ENCODE measurements around the gene TXLNA. TPM values are rescaled to one million over a fixed set of nuclear protein-coding genes. Genes with fewer than 3 reads are reported as not detected.
A peak's percentile ranks its signal among the peaks of the same experiment; 100 is the strongest.

The TXLNA gene
- total and polyA plus RNA-seq, 9 donors = 30.5 to 46.2 (median 34.1) TPM

- H3K4me1 ChIP-seq (ENCODE audit: control insufficient read depth, insufficient read depth, low read length) = peaks cover 42% of the 10 kb centered on the region
- WGBS (ENCODE audit: insufficient coverage) = 100% methylated on average over 1 of the region's 1 CpG
- DNase-seq = no peak
Observed at GRCh38 chr1:32197074-32197473, 17.6 kb downstream of the TXLNA start.

GRCh38 chr1:32197837-32198236 is 18.4 kb downstream of the TXLNA start:
- no peak overlapping the region for H3K4me3 ChIP-seq (ENCODE audit: low read length)
- H3K27me3 ChIP-seq (ENCODE audit: control insufficient read depth, insufficient read depth, low read length) = no peaks in the 10 kb centered on the region
- no peak for DNase-seq
- 71% methylated on average over 3 of the region's 6 CpGs for WGBS (ENCODE audit: insufficient coverage)
- peak overlapping the region; percentile 9 for H3K27ac ChIP-seq (ENCODE audit: low read length)
- H3K9me3 ChIP-seq (replicated peaks; ENCODE audit: control insufficient read depth, low read depth, low read length) = no peaks in the 10 kb centered on the region
- peaks cover 44% of the 10 kb centered on the region for H3K4me1 ChIP-seq (ENCODE audit: control insufficient read depth, insufficient read depth, low read length)
- H3K36me3 ChIP-seq (ENCODE audit: control insufficient read depth, insufficient read depth, low read length) = peaks cover 59% of the 10 kb centered on the region

More at GRCh38 chr1:32197074-32197473, 17.6 kb downstream of the TXLNA start:
- Histone ChIP-seq H3K9me3 (replicated peaks; ENCODE audit: control insufficient read depth, low read depth, low read length) (no peaks in the 10 kb centered on the region), H3K36me3 (ENCODE audit: control insufficient read depth, insufficient read depth, low read length) (peaks cover 66% of the 10 kb centered on the region), H3K27me3 (ENCODE audit: control insufficient read depth, insufficient read depth, low read length) (no peaks in the 10 kb centered on the region), H3K27ac (ENCODE audit: low read length) (no peak overlapping the region), H3K4me3 (ENCODE audit: low read length) (no peak overlapping the region)

- 63% methylated on average over 2 of the region's 3 CpGs for WGBS (ENCODE audit: insufficient coverage)
- Histone ChIP-seq H3K36me3 (ENCODE audit: control insufficient read depth, insufficient read depth, low read length) (peaks cover 53% of the 10 kb centered on the region), H3K4me1 (ENCODE audit: control insufficient read depth, insufficient read depth, low read length) (peaks cover 44% of the 10 kb centered on the region)
Observed at GRCh38 chr1:32198237-32199042, 19.0 kb downstream of the TXLNA start.

GRCh38 chr1:32199043-32199716 is 19.7 kb downstream of the TXLNA start:
- DNase-seq = no peak
- Histone ChIP-seq H3K4me3 (ENCODE audit: low read length) (no peak overlapping the region), H3K9me3 (replicated peaks; ENCODE audit: control insufficient read depth, low read depth, low read length) (no peaks in the 10 kb centered on the region), H3K4me1 (ENCODE audit: control insufficient read depth, insufficient read depth, low read length) (peaks cover 44% of the 10 kb centered on the region), H3K27ac (ENCODE audit: low read length) (peak overlapping the region; percentile 97), H3K27me3 (ENCODE audit: control insufficient read depth, insufficient read depth, low read length) (no peaks in the 10 kb centered on the region), H3K36me3 (ENCODE audit: control insufficient read depth, insufficient read depth, low read length) (peaks cover 50% of the 10 kb centered on the region)
- 57% methylated on average over 1 of the region's 4 CpGs for WGBS (ENCODE audit: insufficient coverage)

More at GRCh38 chr1:32198237-32199042, 19.0 kb downstream of the TXLNA start:
- Histone ChIP-seq H3K27me3 (ENCODE audit: control insufficient read depth, insufficient read depth, low read length) (no peaks in the 10 kb centered on the region), H3K9me3 (replicated peaks; ENCODE audit: control insufficient read depth, low read depth, low read length) (no peaks in the 10 kb centered on the region), H3K4me3 (ENCODE audit: low read length) (no peak overlapping the region), H3K27ac (ENCODE audit: low read length) (peak overlapping the region; percentile 97)
- no peak for DNase-seq

- DNase-seq = peak; percentile 82
- WGBS (ENCODE audit: insufficient coverage) = 41% methylated on average over 3 of the region's 6 CpGs
- H3K27me3 ChIP-seq (ENCODE audit: control insufficient read depth, insufficient read depth, low read length) = no peaks in the 10 kb centered on the region
- no peaks in the 10 kb centered on the region for H3K9me3 ChIP-seq (replicated peaks; ENCODE audit: control insufficient read depth, low read depth, low read length)
- peak overlapping the region; percentile 97 for H3K27ac ChIP-seq (ENCODE audit: low read length)
- peaks cover 49% of the 10 kb centered on the region for H3K36me3 ChIP-seq (ENCODE audit: control insufficient read depth, insufficient read depth, low read length)
- H3K4me3 ChIP-seq (ENCODE audit: low read length) = peak overlapping the region; percentile 68
- peaks cover 44% of the 10 kb centered on the region for H3K4me1 ChIP-seq (ENCODE audit: control insufficient read depth, insufficient read depth, low read length)
Observed at GRCh38 chr1:32199717-32200072, 20.2 kb downstream of the TXLNA start.

- Histone ChIP-seq H3K4me1 (ENCODE audit: control insufficient read depth, insufficient read depth, low read length) (peaks cover 51% of the 10 kb centered on the region), H3K9me3 (replicated peaks; ENCODE audit: control insufficient read depth, low read depth, low read length) (no peaks in the 10 kb centered on the region), H3K27me3 (ENCODE audit: control insufficient read depth, insufficient read depth, low read length) (no peaks in the 10 kb centered on the region), H3K4me3 (ENCODE audit: low read length) (peak within 1 kb of the TSS; percentile 68), H3K27ac (ENCODE audit: low read length) (peak within 1 kb of the TSS; percentile 97), H3K36me3 (ENCODE audit: control insufficient read depth, insufficient read depth, low read length) (peaks cover 42% of the 10 kb centered on the region)
- 0% methylated on average over 25 of the region's 34 CpGs for WGBS (ENCODE audit: insufficient coverage)
- peak; percentile 91 for DNase-seq
Observed at GRCh38 chr1:32200226-32201010, 20.9 kb downstream of the TXLNA start, which contains the start of gene CCDC28B. TSS of gene CCDC28B (plus strand) at chr1:32200595. CDS start at chr1:32201936, 1,341 bp downstream.

GRCh38 chr1:32201011-32201855 is 21.8 kb downstream of the TXLNA start:
- Histone ChIP-seq H3K27ac (ENCODE audit: low read length) (peak overlapping the region; percentile 97), H3K36me3 (ENCODE audit: control insufficient read depth, insufficient read depth, low read length) (peaks cover 34% of the 10 kb centered on the region), H3K27me3 (ENCODE audit: control insufficient read depth, insufficient read depth, low read length) (no peaks in the 10 kb centered on the region), H3K9me3 (replicated peaks; ENCODE audit: control insufficient read depth, low read depth, low read length) (no peaks in the 10 kb centered on the region), H3K4me1 (ENCODE audit: control insufficient read depth, insufficient read depth, low read length) (peaks cover 57% of the 10 kb centered on the region), H3K4me3 (ENCODE audit: low read length) (peak overlapping the region; percentile 68)
- DNase-seq = peak; percentile 91
- 2% methylated on average over 14 of the region's 26 CpGs for WGBS (ENCODE audit: insufficient coverage)

GRCh38 chr1:32204943-32205361 is 25.5 kb downstream of the TXLNA start:
- no peak overlapping the region for H3K27ac ChIP-seq (ENCODE audit: low read length)
- no peak for DNase-seq
- H3K4me1 ChIP-seq (ENCODE audit: control insufficient read depth, insufficient read depth, low read length) = peaks cover 48% of the 10 kb centered on the region
- peaks cover 22% of the 10 kb centered on the region for H3K36me3 ChIP-seq (ENCODE audit: control insufficient read depth, insufficient read depth, low read length)
- H3K4me3 ChIP-seq (ENCODE audit: low read length) = peak overlapping the region; percentile 90
- no peaks in the 10 kb centered on the region for H3K27me3 ChIP-seq (ENCODE audit: control insufficient read depth, insufficient read depth, low read length)
- WGBS (ENCODE audit: insufficient coverage) = 29% methylated on average over 10 of the region's 26 CpGs
- no peaks in the 10 kb centered on the region for H3K9me3 ChIP-seq (replicated peaks; ENCODE audit: control insufficient read depth, low read depth, low read length)

Data from muscle of leg (tissue), 11 donors.